ENCODE measurements around the gene ADGRD1.

The ADGRD1 gene

DNA sequence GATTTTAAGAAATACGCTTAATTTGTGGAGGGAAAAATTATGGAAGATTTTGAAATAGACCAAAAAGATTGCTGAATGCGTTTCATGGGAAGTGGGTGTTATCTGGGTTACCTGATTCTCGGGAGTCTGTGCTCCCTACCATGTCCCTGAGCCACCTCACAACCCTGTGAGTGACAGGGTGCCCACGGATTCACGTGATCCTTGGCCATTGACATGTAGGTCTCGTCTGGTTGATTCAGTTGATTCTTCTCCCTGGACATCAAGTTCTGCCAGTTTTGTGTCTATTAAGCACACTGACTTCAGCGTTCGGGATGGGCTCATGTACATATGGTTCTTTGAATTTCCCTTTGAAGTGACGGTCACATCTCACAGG, 101.4 kb downstream of the ADGRD1 start:
- TF ChIP-seq, protein P1, sequence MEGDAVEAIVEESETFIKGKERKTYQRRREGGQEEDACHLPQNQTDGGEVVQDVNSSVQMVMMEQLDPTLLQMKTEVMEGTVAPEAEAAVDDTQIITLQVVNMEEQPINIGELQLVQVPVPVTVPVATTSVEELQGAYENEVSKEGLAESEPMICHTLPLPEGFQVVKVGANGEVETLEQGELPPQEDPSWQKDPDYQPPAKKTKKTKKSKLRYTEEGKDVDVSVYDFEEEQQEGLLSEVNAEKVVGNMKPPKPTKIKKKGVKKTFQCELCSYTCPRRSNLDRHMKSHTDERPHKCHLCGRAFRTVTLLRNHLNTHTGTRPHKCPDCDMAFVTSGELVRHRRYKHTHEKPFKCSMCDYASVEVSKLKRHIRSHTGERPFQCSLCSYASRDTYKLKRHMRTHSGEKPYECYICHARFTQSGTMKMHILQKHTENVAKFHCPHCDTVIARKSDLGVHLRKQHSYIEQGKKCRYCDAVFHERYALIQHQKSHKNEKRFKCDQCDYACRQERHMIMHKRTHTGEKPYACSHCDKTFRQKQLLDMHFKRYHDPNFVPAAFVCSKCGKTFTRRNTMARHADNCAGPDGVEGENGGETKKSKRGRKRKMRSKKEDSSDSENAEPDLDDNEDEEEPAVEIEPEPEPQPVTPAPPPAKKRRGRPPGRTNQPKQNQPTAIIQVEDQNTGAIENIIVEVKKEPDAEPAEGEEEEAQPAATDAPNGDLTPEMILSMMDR (IDR thresholded peaks at IDR 0.05; ENCODE audit: low read depth, low read length): no peak
- no peak for TF ChIP-seq POLR2A (IDR thresholded peaks at IDR 0.05; ENCODE audit: extremely low read depth, insufficient read length)
- no peak for TF ChIP-seq MYC (IDR thresholded peaks at IDR 0.05; ENCODE audit: low read depth, low read length)
- TF ChIP-seq, protein P2, sequence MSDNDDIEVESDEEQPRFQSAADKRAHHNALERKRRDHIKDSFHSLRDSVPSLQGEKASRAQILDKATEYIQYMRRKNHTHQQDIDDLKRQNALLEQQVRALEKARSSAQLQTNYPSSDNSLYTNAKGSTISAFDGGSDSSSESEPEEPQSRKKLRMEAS (IDR thresholded peaks at IDR 0.05; ENCODE audit: low read depth, low read length): no peak
- H3K4me3 ChIP-seq (ENCODE audit: low read depth, low read length): no peak overlapping the region
- no peak for DNase-seq (ENCODE audit: low read depth)

DNA sequence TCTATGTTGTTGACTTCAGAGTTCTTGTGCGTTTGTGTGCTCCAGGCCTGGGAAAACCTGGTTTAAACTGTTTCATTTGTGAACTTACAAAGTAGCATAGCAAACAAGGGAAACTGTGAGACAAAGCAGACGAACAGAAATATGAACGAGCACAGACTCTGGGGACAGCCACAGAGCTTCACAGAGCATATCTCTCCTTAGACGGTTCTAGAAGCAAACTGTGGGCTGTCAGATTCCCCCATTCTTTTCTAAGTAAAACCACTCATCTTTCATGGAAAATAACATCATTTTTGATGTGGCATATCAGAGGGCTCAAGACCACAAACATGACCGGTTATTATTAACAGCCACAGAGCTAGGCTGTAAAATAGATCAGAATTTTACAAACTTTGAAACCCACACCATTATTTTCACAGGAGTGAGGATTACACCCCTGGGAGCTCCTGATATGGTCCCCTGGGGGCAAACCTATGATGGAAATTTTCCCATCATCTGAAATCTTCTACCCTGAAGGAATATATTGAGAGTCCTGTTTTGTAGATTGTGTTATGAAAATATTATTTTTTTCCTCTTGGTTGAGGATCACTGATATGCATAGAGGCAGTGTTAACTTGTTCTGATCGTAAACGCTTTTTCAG, 102.0 kb downstream of the ADGRD1 start:
- no peak overlapping the region for H3K4me3 ChIP-seq (ENCODE audit: low read depth, low read length)
- no peak for DNase-seq (ENCODE audit: low read depth)
- TF ChIP-seq MYC (IDR thresholded peaks at IDR 0.05; ENCODE audit: low read depth, low read length) (no peak), POLR2A (IDR thresholded peaks at IDR 0.05; ENCODE audit: extremely low read depth, insufficient read length) (no peak)
- TF ChIP-seq, protein P1 (IDR thresholded peaks at IDR 0.05; ENCODE audit: low read depth, low read length): no peak
- TF ChIP-seq, protein P2 (IDR thresholded peaks at IDR 0.05; ENCODE audit: low read depth, low read length): no peak

DNA sequence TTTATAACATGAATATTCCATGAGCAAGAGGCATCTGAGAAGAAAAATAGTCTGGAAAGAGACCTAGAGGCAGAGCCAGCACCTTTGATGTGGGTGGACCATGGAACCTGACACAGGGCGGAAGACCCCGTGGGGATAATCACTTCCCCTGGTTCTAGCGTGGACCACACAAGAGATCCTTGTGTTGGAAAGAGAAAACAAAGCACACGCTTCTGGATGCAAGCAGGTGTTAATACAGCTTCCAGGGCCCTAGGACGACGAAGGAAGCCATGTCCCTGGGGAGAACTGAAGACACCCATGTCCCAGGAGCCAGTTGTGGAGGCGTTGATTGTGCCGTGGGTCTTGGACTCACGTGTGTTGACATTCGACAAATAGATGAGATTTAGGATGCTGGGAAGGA, 102.9 kb downstream of the ADGRD1 start:
- TF ChIP-seq MYC (IDR thresholded peaks at IDR 0.05; ENCODE audit: low read depth, low read length): no peak
- TF ChIP-seq POLR2A (IDR thresholded peaks at IDR 0.05; ENCODE audit: extremely low read depth, insufficient read length): no peak
- TF ChIP-seq, protein P2 (IDR thresholded peaks at IDR 0.05; ENCODE audit: low read depth, low read length): no peak
- TF ChIP-seq, protein P1 (IDR thresholded peaks at IDR 0.05; ENCODE audit: low read depth, low read length): no peak
- DNase-seq (ENCODE audit: low read depth): no peak
- no peak overlapping the region for H3K4me3 ChIP-seq (ENCODE audit: low read depth, low read length)

DNA sequence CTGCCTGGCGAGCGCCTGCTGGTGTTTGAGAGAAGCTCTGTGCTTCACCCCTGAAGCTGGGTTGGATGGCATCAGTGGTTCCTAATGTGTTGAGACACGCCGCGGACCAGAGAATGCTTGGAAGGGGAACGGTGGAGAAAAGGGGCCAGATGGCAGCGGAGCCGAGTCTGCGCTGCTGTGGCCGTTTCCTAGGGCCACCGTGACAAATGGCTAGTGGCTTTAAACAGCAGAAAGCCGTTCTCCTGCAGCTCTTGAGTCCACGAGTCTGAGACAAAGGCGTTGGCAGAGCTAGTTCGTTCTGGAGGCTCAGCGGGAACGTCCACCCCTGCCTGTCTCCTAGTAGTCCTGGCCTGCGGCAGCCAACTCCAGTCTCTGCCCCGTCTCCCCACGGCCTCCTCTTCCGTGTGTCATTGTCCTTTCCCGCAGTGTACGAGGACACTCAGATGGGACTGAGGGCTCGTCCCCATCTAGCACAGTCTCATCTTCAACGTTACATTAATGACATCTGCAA, 103.6 kb downstream of the ADGRD1 start:
- DNase-seq (ENCODE audit: low read depth): no peak
- no peak overlapping the region for H3K4me3 ChIP-seq (ENCODE audit: low read depth, low read length)
- TF ChIP-seq MYC (IDR thresholded peaks at IDR 0.05; ENCODE audit: low read depth, low read length) (no peak), POLR2A (IDR thresholded peaks at IDR 0.05; ENCODE audit: extremely low read depth, insufficient read length) (no peak)
- TF ChIP-seq, protein P2 (IDR thresholded peaks at IDR 0.05; ENCODE audit: low read depth, low read length): no peak
- TF ChIP-seq, protein P1 (IDR thresholded peaks at IDR 0.05; ENCODE audit: low read depth, low read length): no peak

DNA sequence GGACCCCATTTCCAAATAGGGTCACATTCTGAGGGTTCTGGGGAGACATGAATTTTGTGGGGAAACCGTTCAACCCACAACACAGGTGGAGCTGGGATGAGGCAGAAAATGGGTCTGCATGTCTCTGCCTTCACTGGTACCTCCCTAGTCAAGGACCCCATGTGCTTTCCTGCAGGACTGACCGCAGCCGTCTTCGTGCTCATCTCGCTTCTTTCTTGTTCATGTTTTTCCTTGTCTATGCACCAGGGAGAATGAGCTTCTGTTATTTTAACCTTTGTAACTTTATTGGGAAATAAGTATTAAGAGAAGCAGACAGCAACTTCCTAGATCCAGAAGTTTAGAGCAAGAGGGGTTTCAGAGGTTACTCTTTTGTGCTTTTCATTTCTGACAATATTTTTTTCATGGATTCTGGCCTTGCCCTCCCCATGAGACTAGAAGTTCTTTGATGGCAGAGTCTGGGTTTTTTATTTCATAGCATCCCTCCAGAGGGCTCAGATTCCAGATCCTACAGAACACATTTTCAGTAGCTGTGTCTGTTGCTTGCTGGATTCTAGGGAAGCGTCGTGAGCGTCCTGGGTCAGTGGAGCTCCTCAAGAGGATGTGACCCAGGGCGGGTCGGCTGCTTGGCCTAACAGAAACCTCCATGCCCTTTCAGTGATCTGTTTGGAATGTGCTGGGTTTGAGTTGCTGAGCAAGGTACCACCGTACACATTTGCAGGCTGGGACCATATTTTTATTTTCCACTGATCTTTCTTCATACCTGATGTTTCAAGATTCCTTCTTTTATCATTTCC, 104.2 kb downstream of the ADGRD1 start:
- TF ChIP-seq MYC (IDR thresholded peaks at IDR 0.05; ENCODE audit: low read depth, low read length) (no peak), POLR2A (IDR thresholded peaks at IDR 0.05; ENCODE audit: extremely low read depth, insufficient read length) (no peak)
- TF ChIP-seq, protein P2 (IDR thresholded peaks at IDR 0.05; ENCODE audit: low read depth, low read length): no peak
- TF ChIP-seq, protein P1 (IDR thresholded peaks at IDR 0.05; ENCODE audit: low read depth, low read length): no peak
- no peak overlapping the region for H3K4me3 ChIP-seq (ENCODE audit: low read depth, low read length)
- no peak for DNase-seq (ENCODE audit: low read depth)

Data from NB4 (cell line).